Activated CD4-positive, alpha-beta T cell treated with anti-CD3 and anti-CD28 coated beads, Interleukin-10, Interleukin-2, amounts not matched to agents 100 ng/mL and 50 ng/mL, durations not matched to agents 16 hours and 8 hours (primary cell): ENCODE data around the gene HSD17B2.
"Not testable (repeated sequence)": the region's sequence is repeated elsewhere in the genome, so short reads cannot be mapped to it uniquely, and the experiment has no call there.

Experiments used
- DNase-seq: peaks from one replicate; pipeline ENCODE4 v3.0.0-alpha.2; 2020

The HSD17B2 gene

DNA sequence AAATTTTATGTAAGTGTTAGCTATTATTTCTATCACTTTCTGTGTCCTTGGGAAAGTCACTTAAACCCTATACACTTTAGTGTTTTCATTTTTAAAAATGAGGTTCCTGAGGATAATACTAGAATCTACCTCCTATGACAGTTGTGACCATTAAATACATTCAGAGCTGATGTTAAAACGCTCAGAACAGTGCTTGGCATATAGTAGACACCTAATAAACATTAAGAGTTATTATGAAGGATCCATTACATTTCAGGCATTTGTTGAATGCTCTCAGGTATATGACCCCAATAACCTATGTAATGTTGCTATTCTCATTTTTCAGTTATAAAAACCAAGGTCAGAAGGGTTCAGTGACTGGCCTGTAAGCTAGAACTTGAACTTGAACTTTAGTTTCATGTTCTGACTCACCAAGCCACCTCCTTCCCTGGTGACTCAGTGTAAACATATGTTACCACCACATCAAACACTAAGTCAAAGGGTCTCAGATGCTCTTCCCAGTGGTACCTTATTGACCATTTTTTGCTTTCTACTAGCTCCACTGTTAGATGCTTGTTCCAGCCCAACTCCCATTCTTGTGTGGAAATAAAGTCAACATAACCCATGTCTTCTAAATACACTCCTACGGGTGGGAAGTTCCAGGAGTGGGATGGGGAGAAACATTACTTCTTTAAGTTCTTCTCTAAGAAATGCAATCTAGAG lies 47.6 kb downstream of the HSD17B2 start:
- peak; percentile 63 for DNase-seq

DNA sequence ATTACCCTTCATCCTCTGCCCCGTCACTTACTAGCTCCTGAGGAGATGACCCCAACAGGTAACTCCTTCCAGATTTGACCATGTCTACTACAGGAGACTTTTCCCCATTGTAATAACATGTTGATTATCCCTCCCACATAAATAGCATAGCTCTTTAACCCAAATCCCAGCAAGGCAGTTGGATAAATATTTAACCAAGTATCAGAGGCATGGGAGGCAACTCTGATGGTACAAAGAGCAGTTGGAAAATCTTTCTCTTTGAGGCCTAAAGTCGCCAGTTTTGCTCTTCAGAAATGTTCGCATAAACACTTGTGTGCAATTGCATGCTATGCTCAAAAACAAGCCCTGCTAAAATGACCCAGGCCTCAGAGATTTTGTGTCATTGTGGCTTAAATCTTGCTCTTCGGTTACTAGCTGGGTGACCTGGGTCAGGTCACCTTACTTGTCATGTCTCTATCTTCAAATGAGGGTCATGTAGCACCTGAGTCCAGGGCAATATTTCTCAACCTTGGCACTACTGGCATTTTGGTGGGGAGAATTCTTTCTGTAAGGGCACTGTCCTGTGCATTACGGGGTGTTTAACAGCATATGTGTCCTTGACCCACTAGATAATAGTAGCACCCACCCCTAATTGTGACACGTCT lies 48.8 kb downstream of the HSD17B2 start:
- DNase-seq = no peak

DNA sequence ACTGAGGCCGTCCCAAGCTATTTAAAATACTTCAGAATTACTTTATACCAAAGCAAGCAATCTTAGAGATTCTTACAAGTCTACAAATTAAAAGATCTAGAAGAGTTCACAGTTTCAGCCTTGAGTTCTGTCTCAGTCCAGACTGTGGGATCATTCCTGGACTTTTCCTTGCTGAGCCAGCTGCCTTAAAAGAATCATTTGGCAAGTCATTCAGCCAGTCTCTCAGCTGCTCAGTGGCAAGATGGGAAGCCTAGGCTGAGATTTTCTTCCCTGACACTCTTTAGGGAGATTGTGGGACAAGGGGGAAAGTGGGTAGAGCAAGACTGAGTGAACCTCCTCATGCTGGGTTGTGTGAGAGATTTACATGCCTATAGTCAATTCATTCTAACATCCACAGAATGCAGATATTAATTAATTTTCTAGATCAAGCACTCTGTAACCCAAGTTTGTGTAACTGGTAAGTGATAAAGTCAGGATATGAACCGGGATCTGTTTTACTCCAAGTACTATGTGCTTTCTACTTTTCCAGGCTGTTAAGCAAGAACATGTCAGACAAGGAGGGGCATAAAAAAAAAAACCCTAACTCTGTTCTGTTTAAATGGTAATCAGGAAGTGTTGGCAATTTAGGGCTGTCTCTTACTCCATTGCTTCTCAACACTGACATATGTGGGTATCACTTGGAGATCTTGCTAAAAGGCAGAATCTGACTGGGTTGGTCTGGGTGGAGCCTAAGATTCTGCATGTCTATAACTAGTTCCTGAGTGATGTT lies 50.1 kb downstream of the HSD17B2 start:
- no peak for DNase-seq

DNA sequence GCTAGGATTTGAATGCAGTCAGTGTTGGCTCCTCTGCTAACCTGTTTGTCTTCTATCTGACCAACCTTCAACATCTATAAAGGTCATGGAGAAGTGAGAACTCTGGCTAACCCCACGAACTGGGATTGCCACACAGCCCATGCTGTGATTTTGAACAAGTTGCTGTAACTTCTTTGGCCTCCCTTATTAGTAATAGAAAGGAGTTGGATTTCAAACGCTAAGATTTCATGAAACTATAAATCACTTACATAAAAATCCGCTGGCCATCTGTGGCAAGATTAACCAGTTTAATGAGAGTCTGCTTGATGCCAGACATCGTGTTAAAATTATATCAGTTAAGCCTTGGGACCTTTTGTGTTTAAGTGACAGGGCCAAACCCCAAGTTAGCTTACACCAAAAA lies 53.4 kb downstream of the HSD17B2 start:
- DNase-seq = no peak

DNA sequence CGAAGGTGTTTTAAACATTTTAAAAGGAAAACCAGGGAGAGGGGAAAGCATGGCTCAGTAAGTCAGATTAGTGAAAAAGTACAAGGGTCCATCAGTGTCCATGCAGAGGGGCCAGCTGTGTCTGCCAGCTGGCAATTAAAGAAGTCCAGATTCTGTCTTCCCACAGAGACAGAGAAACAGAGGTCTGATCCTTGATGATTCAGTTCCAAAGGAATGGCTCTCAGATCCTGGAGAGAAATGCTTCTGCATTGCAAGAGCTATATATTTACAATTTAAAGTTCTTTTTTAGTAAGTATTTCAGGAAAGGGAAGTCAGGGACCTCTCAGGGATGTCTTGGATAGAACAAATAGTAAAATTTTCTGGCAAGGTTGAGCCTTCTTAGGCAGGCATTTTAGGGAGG lies 56.2 kb downstream of the HSD17B2 start:
- no peak for DNase-seq

DNA sequence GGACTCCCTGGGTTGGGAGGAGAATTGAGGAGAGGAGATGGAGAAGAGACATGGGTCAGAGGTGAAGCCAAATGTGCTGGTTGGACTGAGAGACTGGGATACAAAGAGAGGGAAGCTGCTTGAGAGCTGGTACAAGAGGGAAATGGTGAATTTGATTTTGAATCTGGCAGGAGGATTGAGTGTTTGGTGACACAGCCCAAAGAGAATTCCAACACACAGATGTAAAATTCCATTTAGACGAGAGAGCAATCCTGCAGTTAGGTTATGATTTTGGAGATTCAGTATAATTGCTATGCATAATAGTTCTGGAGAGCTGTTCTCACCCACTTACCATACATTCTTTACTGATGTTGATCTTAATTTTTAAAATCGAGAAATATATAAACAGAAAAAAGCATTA lies 57.7 kb downstream of the HSD17B2 start:
- DNase-seq = no peak

DNA sequence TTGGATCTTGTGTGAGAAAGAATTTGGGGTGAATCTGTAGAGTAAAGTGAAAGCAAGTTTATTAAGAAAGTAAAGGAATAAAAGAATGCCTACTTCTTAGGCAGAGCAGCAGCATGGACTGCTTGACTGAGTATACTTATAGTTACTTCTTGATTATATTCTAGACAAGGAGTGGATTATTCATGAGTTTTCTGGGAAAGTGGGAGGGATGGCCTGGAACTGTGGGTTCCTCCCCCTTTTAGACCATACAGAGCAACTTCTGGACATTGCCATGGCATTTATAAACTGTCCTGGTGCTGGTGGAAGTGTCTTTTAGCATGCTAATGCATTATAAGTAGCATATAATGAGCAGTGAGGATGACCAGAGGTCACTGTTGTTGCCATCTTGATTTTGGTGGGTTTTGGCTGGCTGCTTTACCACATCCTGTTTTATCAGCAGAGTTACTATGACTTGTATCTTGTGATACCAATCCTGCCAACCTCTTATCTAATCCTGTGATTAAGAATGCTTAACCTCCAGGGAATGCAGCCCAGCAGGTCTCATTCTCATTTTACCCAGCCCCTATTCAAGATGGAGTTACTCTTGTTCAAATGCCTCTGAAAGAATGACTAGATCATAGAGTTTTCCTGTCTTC lies 58.7 kb downstream of the HSD17B2 start:
- peak; percentile 4 for DNase-seq

DNA sequence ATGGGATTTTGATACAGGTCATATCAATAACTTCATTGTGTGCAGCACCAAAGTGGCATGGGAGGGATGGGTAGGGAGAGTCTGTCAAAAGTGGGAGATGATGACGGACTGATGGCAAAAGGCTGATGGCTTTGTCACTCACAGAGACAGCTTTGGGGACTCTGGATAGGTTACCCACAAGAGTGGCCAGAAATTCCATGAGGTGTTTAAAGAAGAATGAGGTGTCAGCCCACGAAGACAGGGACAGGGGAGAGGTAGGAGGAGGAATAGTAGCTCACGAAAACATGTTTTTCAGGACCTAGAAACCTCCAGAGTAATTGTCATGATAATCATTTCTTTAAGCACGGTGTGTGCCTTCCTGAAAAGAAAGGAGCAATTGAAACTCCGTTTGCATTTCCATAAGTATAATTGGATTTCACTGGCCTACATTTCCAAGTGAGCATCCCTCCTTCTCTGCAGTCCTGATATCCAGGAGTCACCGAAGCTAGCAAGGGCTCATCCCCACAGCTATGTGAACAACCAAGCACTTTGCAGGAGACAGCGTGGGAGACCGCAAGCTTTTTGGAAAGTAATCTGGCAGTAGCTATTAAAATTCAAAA lies 60.0 kb downstream of the HSD17B2 start:
- DNase-seq = no peak

DNA sequence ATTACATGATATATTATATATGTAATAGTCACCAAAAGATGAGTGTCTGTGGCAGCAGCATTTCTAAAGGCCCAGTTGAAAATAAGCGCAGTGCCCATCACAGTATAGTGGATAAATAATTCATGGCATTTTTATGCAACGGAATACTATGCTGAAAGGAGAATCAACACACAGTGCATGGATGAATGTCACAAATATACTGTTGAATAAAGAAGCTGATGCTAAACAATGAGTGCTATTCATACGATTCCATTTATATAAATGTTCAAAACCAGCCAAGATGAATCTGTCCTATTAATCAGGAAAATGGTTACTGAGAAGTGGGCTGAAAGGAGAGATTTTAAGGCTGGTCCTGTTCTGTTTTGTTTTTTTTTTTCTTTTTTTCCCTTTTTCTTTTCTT lies 61.6 kb downstream of the HSD17B2 start:
- no peak for DNase-seq

DNA sequence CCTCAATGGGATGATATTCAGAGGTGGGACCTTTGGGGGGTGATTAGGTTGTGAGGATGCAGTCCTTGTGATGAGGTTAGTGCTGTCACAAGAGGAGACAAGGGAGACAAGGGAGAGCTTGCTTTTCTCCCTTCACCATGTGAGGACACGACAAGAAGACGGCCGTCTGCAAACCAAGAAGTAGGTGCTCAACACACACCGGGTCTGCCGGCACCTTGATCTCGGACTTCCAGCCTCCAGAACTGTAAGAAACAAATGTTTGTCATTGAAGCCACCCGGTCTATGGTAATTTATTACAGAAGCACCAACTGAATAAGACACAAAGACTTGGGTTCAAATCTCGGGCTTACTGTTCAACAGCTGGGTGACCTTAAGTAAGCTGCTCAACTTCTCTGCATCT lies 70.1 kb downstream of the HSD17B2 start:
- DNase-seq = no peak

DNA sequence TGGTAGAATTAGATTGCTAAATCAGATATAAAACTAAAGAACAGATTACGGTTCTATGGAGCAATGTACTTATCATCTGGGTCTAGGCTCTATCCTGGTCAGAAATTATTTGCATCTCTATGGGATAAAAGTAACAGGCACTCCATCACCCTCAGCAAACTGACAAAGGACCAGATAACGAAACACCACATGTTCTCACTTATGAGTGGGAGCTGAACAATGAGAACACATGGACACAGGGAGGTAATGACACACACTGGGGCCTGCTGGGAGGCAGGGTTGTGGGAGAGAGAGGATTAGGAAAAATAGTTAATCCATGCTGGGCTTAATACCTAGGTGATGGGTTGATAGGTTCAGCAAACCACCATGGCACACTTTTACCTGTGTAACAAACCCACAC lies 73.0 kb downstream of the HSD17B2 start:
- no peak for DNase-seq

DNA sequence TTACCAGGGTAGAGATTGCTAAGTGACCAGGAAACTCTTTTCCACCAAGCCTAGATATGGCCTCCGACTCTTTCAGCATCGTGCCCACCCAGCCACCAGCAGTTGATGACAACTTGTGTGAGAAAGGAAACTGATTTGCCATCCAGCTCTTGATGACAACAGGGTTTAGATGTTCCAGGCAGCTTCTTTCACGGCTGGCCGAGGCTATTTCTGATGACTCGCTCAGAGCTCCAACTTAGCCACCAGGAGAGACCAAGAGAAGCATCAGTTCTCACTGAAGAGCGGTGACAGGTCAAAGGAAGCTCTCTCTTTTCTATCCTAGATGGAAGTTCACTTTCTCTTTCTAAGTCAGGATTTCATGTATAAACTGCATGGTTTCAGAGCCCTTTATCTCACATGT lies 73.7 kb downstream of the HSD17B2 start:
- no peak for DNase-seq

DNA sequence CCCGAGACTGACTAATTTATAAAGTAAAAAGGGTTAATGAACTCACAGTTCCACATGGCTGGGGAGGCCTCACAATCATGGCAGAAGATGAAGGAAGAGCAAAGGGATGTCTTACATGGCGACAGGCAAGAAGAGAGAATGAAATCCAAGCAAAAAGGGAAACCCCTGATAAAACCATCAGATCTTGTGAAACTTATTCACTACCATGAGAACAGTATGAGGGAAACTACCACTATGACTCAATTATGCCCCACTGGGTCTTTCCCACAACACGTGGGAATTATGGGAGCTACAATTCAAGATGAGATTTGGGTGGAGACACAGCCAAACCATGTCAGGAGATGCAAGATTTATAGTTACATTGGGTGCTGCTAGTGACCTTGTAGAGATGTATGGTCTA lies 74.2 kb downstream of the HSD17B2 start:
- DNase-seq = not testable (repeated sequence)

DNA sequence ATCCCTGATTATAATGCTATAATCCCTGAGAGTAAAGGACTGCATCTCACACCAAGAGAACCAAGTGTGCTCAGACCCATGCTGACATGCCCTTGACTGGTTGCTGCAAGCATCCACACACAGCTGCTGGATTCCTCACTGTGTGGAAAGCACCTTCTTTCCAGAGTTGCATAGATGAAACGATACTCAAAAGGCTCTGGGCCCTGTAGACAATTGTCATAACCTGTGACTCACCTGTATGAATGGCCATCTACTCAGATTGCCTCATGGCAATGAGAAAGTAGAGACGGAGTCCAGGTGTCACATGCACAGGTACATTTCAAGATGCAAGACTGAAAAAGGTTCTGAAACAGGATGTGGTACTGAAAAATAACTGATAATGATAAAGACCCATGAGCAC lies 76.9 kb downstream of the HSD17B2 start:
- DNase-seq = no peak

DNA sequence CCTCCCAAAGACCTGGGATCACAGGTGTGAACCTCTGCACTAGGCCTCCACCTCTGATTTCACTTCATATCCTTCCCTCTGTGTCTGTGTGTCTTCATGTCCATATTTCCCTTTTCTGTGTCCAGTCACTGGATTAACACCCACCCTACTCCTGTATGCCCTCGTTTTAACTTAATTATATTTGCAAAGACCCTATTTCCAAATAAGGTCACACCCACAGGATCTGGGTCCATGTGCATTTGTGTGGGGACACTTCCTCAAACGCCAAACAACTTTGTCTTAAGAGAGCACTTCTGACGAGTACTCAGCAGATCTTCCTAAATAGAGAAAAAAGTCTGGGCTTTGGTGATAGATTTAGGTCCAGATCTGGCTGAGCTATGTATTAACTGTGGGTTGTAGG lies 78.7 kb downstream of the HSD17B2 start:
- no peak for DNase-seq

DNA sequence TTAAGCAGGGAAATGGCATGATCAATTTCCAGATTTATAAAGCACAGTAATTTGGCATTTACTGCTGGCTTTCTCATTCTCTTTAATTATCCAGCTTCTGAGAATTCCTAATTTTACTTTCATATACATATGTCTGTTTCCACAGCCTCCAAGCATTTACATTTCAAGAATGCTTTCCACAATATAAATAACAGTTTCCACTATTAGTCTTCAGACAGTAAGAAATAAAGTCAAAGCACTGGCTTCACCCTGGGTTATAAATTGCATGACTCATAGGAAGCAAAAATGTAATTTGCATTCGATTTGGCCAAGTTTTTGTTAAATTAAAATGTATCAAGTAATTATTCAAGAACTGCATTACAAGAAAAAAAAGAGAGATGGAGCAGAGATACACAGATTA lies 81.5 kb downstream of the HSD17B2 start:
- no peak for DNase-seq

DNA sequence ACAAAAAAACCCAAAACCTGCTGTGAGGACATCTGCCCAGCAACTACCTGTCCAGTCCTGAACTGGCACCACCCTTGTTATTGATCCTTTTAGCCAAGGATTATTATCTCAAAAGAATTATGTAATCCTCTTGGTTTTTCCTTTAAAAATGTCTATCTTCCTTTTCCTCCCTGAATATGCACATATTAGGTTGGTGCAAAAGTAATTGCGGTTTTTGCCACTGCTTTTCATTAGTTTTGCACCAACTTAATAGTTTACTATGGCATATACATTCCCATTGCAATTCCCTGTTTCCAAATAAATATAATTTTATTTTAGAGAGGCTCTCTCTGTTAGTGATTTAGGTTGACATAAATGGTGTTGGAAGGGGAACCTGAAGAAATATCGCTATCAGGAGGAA lies 83.7 kb downstream of the HSD17B2 start:
- DNase-seq = no peak

DNA sequence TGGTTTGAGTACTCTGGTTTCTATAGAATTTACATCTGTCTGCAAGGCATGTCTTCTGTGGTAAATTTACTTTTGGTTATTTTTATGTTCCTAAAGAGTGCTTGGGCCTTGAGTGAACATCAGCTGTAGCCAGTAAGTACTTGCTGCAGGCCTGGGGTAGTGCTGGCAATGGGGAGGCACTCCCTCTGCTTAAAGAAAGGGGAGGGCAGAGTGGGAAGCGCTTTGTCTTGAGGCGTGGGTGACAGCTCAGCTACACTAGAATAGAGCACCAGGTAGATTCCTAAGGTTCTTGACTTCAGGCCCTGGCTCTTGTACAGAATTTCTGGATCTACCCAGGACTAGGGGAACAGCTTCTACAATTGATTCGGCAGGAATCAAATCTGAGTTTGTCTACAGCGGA lies 84.4 kb downstream of the HSD17B2 start:
- DNase-seq = no peak

DNA sequence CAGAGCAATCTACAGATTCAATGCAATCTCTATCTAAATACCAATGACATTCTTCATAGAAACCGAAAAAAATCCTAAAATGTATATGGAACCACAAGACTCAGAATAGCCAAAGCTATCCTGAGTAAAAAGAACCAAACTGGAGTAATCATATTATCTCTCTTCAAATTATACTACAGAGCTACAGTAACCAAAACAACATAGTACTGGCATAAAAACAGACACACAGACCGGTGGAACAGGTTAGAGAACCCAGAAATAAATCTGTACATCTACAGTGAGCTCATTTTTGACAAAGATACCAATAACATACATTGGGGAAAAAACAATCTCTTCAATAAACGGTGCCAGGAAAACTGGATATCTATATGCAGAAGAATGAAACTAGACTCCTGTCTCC lies 89.6 kb downstream of the HSD17B2 start:
- no peak for DNase-seq

DNA sequence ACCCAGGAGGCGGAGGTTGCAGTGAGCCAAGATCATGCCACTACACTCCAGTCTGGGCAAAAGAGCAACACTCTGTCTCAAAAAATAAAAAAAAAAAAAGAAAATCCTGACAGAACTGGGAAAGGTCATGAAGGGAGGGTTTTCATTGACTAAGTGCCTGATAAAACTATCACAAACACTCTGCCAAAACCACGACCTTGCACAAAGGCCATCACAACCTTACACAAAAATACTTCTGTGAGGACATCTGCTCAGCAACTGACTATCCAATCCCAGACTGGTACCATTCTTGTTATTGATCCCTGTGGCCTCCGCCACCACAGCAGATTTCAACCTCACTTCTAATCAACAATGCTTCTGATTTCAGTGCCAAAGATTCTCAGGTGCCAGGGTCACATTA lies 94.8 kb downstream of the HSD17B2 start:
- DNase-seq = no peak

DNA sequence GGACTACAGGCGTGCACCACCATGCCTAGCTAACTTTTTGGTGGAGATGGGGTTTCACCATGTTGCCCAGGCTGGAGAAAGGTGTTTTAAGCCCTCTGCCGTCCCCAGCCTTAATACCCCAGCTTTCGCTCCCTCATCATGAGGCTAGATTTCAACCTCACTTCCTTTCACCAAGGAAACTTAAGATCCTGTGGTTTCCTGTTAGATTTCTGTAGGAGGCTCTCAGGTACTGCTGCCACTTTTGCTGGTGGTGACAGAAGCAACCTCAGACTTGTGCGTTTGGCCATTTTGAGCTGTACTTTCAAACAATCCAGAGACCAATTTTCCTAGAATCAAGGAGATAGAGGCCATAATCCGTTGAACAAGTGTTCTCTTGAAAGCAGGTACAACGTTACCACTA lies 98.7 kb downstream of the HSD17B2 start:
- peak; percentile 59 for DNase-seq

DNA sequence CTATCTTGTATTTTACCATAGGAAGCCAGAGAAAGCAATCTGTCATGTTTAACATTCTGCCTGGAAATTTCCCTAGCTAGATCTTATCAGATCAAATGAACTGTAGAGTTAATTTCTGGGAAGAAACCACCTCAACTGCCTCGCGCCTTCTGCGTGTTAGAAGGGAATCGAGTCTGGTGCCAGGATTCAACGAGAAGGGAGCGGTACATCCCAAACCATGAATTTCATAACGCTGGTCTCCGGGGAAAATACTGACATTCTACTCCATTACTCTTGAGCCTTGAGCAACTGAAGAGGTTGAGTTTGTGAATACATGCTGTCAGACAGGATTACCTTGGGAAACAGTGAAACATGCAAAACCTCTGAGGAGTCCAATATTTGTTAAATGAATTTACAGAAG lies 99.8 kb downstream of the HSD17B2 start:
- DNase-seq = no peak

DNA sequence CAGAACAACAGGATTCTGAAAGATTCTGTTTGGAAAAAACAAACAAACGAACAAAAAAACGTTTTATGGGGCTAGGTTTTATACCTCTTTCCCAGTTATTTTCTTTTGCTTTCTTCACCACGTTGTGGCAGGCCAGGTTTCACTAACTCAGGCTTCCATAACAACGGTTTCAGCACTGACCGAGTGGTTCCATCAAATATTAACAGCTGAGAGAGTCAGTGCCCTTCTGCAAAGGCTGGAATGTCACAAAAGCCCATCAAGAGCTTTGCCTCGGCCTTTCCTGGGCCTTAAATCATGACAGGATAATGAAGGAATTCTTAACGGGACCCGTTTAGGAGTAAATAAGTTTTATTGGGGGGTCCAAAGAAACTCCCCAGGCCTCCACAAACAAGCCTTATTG lies 100.8 kb downstream of the HSD17B2 start:
- no peak for DNase-seq
